CD4-positive, alpha-beta T cell treated with Interleukin-6 for 4 hours (primary cell): Measurements from ENCODE around the gene REELD1.

Experiments used
- DNase-seq: peaks from one replicate; pipeline ENCODE4 v3.0.0-alpha.2; 2020; ENCODE audit warnings: mixed read lengths

The REELD1 gene

GRCh38 chr4:146271466-146271865 is 57.1 kb downstream of the REELD1 start:
- no peak for DNase-seq

DNA sequence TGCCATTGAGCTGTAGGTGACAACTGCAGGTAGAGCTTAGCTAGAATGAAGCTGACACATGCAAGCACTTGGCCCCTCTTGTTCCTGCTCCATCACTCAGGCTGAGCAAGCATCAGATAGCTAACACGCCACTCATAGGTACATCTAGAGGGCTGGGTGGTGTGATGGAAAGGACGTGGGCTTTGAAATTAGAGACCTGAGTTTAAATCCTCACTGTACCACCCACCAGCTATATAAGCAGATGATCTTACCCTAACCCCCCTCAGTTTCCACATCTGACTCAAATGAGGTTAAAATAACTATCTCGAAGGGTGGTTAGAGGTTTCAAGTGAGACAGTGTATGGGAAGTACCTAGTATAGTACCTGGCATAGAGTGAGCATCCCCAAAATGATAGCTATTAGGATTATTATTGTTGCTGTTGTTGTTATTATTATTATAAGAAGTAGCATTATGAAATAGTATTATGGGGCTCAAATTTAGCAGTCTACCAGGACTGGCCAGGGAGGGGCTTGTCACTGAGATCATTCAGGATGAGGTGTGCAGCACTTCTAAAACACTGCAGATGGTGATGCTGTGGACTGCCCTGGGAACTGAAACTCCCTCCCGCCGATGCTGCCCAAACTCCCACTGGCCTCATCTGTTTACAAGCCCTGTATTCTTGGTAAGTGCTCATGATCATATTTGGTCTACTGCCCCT is 59.0 kb downstream of the REELD1 start:
- DNase-seq = no peak

- DNase-seq = no peak
Measured at GRCh38 chr4:146274774-146275173, 60.4 kb downstream of the REELD1 start.

GRCh38 chr4:146275370-146275769 is 61.0 kb downstream of the REELD1 start:
- no peak for DNase-seq

GRCh38 chr4:146278986-146279385 is 64.6 kb downstream of the REELD1 start:
- DNase-seq = no peak
